ENCODE data around the gene FGD2.

GRCh38 chr6:37056439-37057127 lies 51.1 kb downstream of the FGD2 start:
- TF ChIP-seq CTCF (IDR thresholded peaks at IDR 0.05) (no peak), POLR2A (IDR thresholded peaks at IDR 0.05) (no peak)

Measured in testis (tissue), 2 donors.